ELR (cell line): ENCODE measurements around the gene CUX1.
"Not testable (repeated sequence)": the region's sequence is repeated elsewhere in the genome, so short reads cannot be mapped to it uniquely, and the experiment has no call there.

ENCODE experiments used
- DNase-seq: peaks from one replicate; pipeline ENCODE4 v3.0.0-alpha.2; 2015; ENCODE audit warnings: low read depth

The CUX1 gene

GRCh38 chr7:101854084-101854865 lies 36.8 kb downstream of the CUX1 start:
- no peak for DNase-seq

- peak; percentile 89 for DNase-seq
Observed at GRCh38 chr7:101856473-101857357, 39.3 kb downstream of the CUX1 start.

GRCh38 chr7:101857358-101857811 lies 40.0 kb downstream of the CUX1 start:
- no peak for DNase-seq

GRCh38 chr7:101858437-101859385 lies 41.3 kb downstream of the CUX1 start:
- DNase-seq = no peak

GRCh38 chr7:101859411-101860106 lies 42.1 kb downstream of the CUX1 start:
- DNase-seq = no peak

GRCh38 chr7:101860316-101861217 lies 43.1 kb downstream of the CUX1 start:
- no peak for DNase-seq

- DNase-seq = no peak
Observed at GRCh38 chr7:101861218-101861775, 43.9 kb downstream of the CUX1 start.

GRCh38 chr7:101862280-101863220 lies 45.1 kb downstream of the CUX1 start:
- no peak for DNase-seq

- DNase-seq = no peak
Observed at GRCh38 chr7:101863598-101863997, 46.2 kb downstream of the CUX1 start.

GRCh38 chr7:101864039-101864438 lies 46.6 kb downstream of the CUX1 start:
- no peak for DNase-seq

- no peak for DNase-seq
Observed at GRCh38 chr7:101865031-101865430, 47.6 kb downstream of the CUX1 start.

GRCh38 chr7:101865455-101865854 lies 48.0 kb downstream of the CUX1 start:
- no peak for DNase-seq

- no peak for DNase-seq
Observed at GRCh38 chr7:101866328-101866727, 48.9 kb downstream of the CUX1 start.

GRCh38 chr7:101867265-101867664 lies 49.8 kb downstream of the CUX1 start:
- no peak for DNase-seq

- not testable (repeated sequence) for DNase-seq
Observed at GRCh38 chr7:101867681-101868080, 50.3 kb downstream of the CUX1 start.

GRCh38 chr7:101868191-101868950 lies 50.9 kb downstream of the CUX1 start:
- DNase-seq = no peak

- no peak for DNase-seq
Observed at GRCh38 chr7:101869026-101869900, 51.8 kb downstream of the CUX1 start.
